Measurements from ENCODE around the gene AP4E1.
A peak's percentile ranks its signal among the peaks of the same experiment; 100 is the strongest.
"Not testable (repeated sequence)": the region's sequence is repeated elsewhere in the genome, so short reads cannot be mapped to it uniquely, and the experiment has no call there.

AP4E1 gene

DNA sequence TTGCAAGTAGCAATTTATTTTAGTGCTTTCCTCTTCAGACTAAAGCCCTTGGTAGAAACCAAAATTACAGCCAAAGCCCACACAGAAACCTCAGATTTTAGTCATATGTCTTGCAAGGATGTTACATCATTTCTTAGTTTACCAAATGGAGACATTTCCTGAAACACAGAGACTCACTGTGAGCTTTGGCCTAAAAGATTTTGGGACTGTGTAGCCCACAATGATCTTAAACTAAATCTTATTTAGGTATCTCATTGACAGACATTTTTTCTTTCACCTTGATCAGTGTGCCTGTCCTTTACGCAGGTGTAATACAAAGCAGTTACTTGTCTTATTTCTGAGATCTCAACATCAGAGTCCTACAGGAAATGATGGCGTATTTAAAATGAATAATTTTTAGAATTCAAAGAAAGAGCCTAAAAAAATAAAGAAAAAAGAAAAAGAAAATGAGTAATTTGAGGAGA lies 27.8 kb upstream of the AP4E1 start:
- H3K9me3 Mint-ChIP-seq, result no peaks in the 10 kb centered on the region
- H3K36me3 Mint-ChIP-seq (ENCODE audit: low read depth), result no peaks in the 10 kb centered on the region
- H3K27ac Mint-ChIP-seq, result peak overlapping the region; percentile 96
- peaks cover 72% of the 10 kb centered on the region for H3K4me1 Mint-ChIP-seq (ENCODE audit: low read depth)
- DNase-seq (ENCODE audit: low spot score), result peak; percentile 40
- peak overlapping the region; percentile 76 for H3K4me3 Mint-ChIP-seq
- no peaks in the 10 kb centered on the region for H3K27me3 Mint-ChIP-seq (ENCODE audit: low read depth)

DNA sequence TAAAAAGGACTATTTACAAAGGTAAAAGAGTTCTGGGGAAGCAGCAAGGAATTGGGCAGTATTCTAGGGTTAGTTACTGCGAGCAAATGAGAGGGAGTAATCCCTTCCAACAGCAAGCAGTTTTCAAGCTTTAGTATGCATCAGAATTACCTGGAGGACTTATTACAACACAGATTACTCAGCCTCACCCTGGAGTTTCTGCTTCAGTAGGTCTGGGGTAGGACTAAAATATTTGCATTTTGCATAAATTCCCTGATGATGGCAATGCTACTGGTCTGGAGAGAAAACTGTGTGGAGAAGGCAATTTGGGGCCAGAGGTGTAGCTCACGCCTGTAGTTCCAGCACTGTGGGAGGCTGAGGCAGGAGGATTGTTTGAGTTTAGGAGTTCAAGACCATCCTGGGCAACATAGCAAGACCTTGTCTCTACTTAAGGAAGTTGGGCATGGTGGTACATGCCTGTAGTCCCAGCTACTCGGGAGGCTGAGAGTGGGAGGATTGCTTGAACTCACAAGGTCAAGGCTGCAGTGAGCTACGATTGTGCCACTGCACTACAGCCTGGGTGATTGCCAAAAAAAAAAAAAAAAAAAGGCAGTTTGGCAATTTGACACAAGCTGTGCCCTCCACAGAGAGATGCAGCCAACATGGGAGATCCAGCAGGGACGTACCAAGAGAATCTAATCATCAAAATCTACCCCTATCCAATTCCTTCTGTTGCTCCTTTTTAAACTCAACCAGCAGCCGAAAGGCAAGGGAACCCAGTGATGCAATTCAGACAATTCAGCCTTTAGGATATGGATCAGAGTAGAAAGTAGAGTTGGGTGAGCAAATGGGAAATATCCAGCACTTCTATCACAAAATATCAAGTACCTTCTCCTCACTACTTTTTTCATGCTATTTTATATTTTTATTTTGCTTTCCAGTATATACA lies 27.1 kb upstream of the AP4E1 start:
- Mint-ChIP-seq H3K27ac (peak overlapping the region; percentile 96), H3K4me1 (ENCODE audit: low read depth) (peaks cover 78% of the 10 kb centered on the region), H3K4me3 (peak overlapping the region; percentile 76), H3K36me3 (ENCODE audit: low read depth) (no peaks in the 10 kb centered on the region), H3K27me3 (ENCODE audit: low read depth) (no peaks in the 10 kb centered on the region), H3K9me3 (no peaks in the 10 kb centered on the region)
- no peak for DNase-seq (ENCODE audit: low spot score)

DNA sequence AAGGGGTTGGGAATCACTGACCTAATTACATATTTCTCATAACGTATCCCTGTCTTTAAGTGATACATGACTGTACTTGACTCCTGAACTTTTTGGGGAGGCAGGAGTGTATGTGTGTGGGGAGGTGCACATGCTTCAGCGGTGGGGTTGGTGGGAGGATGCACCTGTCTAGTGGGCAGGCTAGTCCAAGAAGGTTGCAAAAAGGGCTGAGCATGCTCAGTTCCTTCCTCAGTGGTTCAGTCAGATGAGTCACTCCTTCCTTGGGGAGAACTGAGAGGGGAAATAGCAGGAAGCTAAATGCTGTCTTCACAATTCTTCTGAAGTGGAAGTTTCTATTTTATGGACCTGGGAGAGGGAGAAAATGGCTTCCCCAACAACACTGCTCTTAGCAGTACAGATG lies 24.6 kb upstream of the AP4E1 start:
- Mint-ChIP-seq H3K9me3 (no peaks in the 10 kb centered on the region), H3K4me3 (peak overlapping the region; percentile 28), H3K4me1 (ENCODE audit: low read depth) (peaks cover 61% of the 10 kb centered on the region), H3K27ac (peak overlapping the region; percentile 71), H3K27me3 (ENCODE audit: low read depth) (no peaks in the 10 kb centered on the region), H3K36me3 (ENCODE audit: low read depth) (no peaks in the 10 kb centered on the region)
- DNase-seq (ENCODE audit: low spot score), result peak; percentile 44

DNA sequence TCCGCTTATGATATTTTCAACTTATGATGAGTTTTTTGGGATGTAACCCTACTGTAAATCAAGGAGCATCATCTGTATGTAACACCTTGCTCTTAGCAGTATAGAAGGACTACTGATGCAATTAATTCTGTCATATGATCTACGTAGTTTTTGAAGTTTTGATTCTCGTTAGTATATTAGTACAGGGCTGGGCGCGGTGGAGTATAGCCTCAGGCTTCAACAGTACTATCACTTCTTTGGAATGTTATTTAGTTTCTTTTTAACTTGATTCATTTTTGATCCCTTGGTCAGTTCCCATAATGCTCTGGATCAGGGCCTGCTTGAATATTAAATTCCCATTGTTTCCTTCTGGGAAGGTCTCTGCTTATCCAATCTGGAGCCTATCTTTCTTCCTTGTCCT lies 23.9 kb upstream of the AP4E1 start:
- Mint-ChIP-seq H3K9me3 (no peaks in the 10 kb centered on the region), H3K4me3 (peak overlapping the region; percentile 64), H3K36me3 (ENCODE audit: low read depth) (peaks cover 2% of the 10 kb centered on the region), H3K27me3 (ENCODE audit: low read depth) (no peaks in the 10 kb centered on the region), H3K4me1 (ENCODE audit: low read depth) (peaks cover 55% of the 10 kb centered on the region), H3K27ac (no peak overlapping the region)
- no peak for DNase-seq (ENCODE audit: low spot score)

DNA sequence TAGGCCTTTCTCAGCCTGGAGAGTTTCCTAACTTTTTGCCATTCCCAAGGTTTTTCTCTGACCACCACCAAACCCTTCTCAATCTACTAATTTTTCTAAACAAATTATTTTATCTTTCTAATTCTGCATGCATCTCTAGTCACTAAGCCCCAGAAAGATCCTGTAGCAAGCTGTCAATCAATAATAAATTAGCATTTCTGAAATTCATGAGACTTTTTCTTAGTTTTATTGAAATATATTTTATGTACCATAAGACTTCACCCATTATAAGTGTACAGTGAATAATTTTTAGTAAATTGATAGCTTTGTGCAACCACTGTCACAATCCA lies 22.4 kb upstream of the AP4E1 start:
- H3K36me3 Mint-ChIP-seq (ENCODE audit: low read depth), result peaks cover 7% of the 10 kb centered on the region
- H3K9me3 Mint-ChIP-seq, result peaks cover 6% of the 10 kb centered on the region
- H3K4me3 Mint-ChIP-seq, result no peak overlapping the region
- no peaks in the 10 kb centered on the region for H3K27me3 Mint-ChIP-seq (ENCODE audit: low read depth)
- peak overlapping the region; percentile 90 for H3K27ac Mint-ChIP-seq
- H3K4me1 Mint-ChIP-seq (ENCODE audit: low read depth), result peaks cover 44% of the 10 kb centered on the region
- DNase-seq (ENCODE audit: low spot score), result no peak

DNA sequence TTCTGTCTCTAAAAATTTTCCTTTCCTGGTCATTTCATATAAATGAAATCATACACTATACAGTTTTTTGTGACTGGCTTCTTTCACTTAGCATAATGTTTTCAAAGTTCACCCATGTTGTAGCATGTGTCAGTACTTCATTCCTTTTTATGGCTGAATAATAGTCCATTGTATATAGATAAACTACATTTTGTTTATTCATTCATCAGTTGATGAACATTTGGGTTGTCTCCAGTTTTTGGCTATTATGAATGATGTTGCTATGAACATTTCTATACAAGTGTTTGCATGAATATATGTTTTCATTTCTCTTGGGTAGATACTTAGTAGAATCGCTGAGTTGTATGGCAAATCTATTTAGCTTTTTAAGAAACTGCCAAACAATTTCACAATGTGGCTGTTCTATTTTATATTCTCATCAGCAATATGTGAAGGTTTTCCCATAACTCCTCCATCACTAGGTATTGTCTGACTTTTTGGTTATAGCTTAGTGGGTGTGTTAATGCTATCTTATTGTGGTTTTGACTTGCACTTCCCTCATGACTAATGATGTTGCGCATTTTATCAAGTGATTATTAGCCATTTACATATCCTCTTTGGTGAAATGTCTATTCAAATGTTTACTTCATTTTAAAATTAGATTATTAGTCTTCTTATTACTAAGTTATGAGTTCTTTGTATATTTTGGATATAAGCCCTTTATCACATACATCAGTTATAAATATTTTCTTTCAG lies 21.7 kb upstream of the AP4E1 start:
- H3K36me3 Mint-ChIP-seq (ENCODE audit: low read depth), result peaks cover 7% of the 10 kb centered on the region
- peaks cover 39% of the 10 kb centered on the region for H3K4me1 Mint-ChIP-seq (ENCODE audit: low read depth)
- H3K27me3 Mint-ChIP-seq (ENCODE audit: low read depth), result no peaks in the 10 kb centered on the region
- no peak for DNase-seq (ENCODE audit: low spot score)
- H3K4me3 Mint-ChIP-seq, result no peak overlapping the region
- no peak overlapping the region for H3K27ac Mint-ChIP-seq
- H3K9me3 Mint-ChIP-seq, result peaks cover 8% of the 10 kb centered on the region

DNA sequence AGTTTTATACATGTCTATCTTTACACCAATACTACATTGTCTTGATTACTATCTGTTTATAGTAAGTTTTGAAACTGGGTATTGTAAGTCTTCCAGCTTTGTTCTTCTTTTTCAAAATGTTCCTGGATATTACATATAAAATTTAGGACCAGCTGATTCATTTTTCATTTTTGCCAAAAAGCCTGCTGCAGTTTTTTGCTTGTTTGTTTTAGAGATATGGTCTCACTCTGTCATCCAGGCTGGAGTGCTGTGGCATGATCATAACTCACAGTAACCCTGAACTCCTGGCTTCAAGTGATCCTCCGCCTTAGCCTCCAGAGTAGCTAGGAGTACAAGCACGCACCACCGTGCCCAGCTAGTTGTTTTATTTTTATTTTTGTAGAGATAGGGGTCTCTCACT lies 20.4 kb upstream of the AP4E1 start:
- Mint-ChIP-seq H3K27ac (no peak overlapping the region), H3K9me3 (peaks cover 12% of the 10 kb centered on the region), H3K27me3 (ENCODE audit: low read depth) (no peaks in the 10 kb centered on the region), H3K4me1 (ENCODE audit: low read depth) (peaks cover 32% of the 10 kb centered on the region), H3K36me3 (ENCODE audit: low read depth) (peaks cover 7% of the 10 kb centered on the region), H3K4me3 (no peak overlapping the region)
- no peak for DNase-seq (ENCODE audit: low spot score)

DNA sequence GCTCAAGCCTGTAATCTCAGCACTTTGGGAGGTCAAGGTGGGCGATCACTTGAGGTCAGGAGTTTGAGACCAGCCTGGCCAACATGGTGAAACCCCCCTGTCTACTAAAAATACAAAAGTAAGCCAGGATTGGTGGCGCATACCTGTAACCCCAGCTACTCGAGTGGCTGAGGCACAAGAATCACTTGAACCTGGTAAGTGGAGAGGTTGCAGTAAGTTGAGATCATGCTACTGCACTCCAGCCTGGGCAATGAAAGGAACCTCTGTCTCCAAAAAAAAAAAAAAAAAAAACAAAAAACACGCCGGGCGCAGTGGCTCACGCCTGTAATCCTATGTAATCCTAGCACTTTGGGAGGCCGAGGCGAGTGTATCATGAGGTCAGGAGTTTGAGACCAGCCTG lies 18.9 kb upstream of the AP4E1 start:
- peaks cover 15% of the 10 kb centered on the region for H3K36me3 Mint-ChIP-seq (ENCODE audit: low read depth)
- H3K4me3 Mint-ChIP-seq, result no peak overlapping the region
- no peaks in the 10 kb centered on the region for H3K27me3 Mint-ChIP-seq (ENCODE audit: low read depth)
- H3K27ac Mint-ChIP-seq, result no peak overlapping the region
- H3K9me3 Mint-ChIP-seq, result peaks cover 21% of the 10 kb centered on the region
- DNase-seq (ENCODE audit: low spot score), result no peak
- H3K4me1 Mint-ChIP-seq (ENCODE audit: low read depth), result peaks cover 20% of the 10 kb centered on the region

DNA sequence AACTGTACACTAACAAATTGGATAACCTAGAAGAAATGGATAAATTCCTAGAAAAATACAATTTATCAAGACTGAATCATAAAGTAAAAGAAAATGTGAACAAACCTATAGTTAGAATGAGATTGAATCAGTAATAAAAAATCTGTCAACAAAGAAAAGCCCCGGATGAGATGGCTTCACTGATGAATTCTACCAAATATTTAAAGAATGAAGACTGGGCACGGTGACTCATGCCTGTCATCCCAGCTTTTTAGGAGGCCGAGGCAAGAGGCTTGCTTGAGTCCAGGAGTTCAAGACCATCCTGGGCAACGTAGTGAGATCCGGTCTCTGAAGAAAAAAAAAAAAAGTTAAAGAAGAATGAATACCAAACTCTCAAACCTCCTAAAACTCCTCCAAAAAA lies 17.7 kb upstream of the AP4E1 start:
- Mint-ChIP-seq H3K36me3 (ENCODE audit: low read depth) (peaks cover 15% of the 10 kb centered on the region), H3K4me1 (ENCODE audit: low read depth) (peaks cover 9% of the 10 kb centered on the region), H3K27ac (no peak overlapping the region), H3K27me3 (ENCODE audit: low read depth) (no peaks in the 10 kb centered on the region), H3K9me3 (peaks cover 21% of the 10 kb centered on the region), H3K4me3 (no peak overlapping the region)
- DNase-seq (ENCODE audit: low spot score), result no peak

DNA sequence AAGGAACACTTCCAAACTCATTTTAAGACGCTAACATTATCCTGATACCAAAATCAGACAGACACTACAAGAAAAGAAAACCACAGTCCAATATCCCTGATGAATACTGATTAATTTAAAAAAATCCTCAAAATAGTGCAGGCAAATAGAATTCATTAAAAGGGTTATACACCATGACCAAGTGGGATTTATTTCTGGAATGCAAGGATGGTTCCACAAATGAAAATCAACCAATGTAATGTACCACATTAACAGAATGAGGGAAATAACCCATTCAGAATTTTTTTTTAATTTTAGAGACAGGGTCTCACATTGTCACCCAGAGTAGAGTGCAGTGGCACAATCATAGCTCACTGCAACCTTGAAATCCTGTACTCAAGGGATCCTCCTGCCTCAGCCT lies 17.3 kb upstream of the AP4E1 start:
- Mint-ChIP-seq H3K36me3 (ENCODE audit: low read depth) (peaks cover 15% of the 10 kb centered on the region), H3K27ac (no peak overlapping the region), H3K4me3 (no peak overlapping the region), H3K27me3 (ENCODE audit: low read depth) (no peaks in the 10 kb centered on the region), H3K4me1 (ENCODE audit: low read depth) (peaks cover 6% of the 10 kb centered on the region), H3K9me3 (peaks cover 21% of the 10 kb centered on the region)
- DNase-seq (ENCODE audit: low spot score), result no peak

DNA sequence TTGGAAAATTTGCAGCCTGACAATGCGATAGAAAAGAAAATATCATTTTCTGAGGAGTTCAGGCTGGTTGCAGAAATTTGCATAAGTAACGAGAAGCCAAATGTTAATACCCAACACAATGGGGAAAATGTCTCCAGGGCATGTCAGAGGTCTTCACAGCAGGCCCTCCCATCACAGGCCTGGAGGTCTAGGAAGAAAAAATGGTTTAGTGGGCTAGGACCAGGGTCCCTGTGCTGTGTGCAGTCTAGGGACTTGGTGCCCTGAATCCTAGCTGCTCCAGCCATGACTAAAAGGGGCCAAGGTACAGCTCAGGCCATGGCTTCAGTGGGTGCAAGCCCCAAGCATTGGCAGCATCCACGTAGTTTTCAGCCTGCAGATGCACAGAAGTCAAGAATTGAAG lies 14.5 kb upstream of the AP4E1 start:
- no peak overlapping the region for H3K27ac Mint-ChIP-seq
- no peak for DNase-seq (ENCODE audit: low spot score)
- peaks cover 21% of the 10 kb centered on the region for H3K9me3 Mint-ChIP-seq
- H3K4me1 Mint-ChIP-seq (ENCODE audit: low read depth), result no peaks in the 10 kb centered on the region
- H3K4me3 Mint-ChIP-seq, result no peak overlapping the region
- no peaks in the 10 kb centered on the region for H3K27me3 Mint-ChIP-seq (ENCODE audit: low read depth)
- H3K36me3 Mint-ChIP-seq (ENCODE audit: low read depth), result peaks cover 15% of the 10 kb centered on the region

DNA sequence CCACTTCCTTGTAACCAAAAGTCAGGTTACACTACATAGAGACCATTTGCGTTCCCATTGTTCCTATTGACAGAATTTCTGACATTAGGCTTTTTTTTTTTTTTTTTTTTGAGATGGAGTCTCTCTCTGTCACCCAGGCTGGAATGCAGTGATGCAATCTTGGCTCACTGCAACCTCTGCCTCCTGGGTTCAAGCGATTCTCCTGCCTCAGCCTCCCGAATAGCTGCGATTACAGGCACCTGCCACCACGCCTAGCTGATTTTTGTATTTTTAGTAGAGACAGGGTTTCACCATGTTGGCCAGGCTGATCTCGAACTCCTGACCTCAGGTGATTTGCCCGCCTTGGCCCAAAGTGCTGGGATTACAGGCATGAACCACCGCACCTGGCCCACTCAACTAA lies 7.1 kb upstream of the AP4E1 start:
- not testable (repeated sequence) for H3K27ac Mint-ChIP-seq; H3K4me3 Mint-ChIP-seq; H3K36me3 Mint-ChIP-seq (ENCODE audit: low read depth); H3K9me3 Mint-ChIP-seq; H3K27me3 Mint-ChIP-seq (ENCODE audit: low read depth); DNase-seq (ENCODE audit: low spot score)
- H3K4me1 Mint-ChIP-seq (ENCODE audit: low read depth), result peaks cover 13% of the 10 kb centered on the region

DNA sequence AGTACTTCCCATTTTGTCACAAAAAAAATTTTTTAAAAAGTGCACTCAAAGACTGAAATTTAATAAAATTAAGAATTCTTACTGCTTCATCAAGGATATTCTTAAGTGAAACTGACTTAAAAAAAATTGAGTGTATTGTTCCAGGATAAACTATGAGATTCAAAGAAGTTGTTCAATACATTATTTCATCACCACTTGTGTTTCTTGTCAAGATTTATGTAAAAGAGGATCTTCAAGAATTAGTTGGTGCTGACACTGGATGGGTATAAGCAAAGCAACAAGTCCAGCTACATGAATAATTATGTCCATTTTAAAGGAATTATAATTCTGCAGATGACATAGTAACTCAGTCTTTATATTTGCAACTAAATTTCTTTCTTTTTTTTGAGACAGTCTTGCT lies 4.3 kb upstream of the AP4E1 start:
- Mint-ChIP-seq H3K27ac (no peak overlapping the region), H3K4me3 (no peak overlapping the region), H3K27me3 (ENCODE audit: low read depth) (no peaks in the 10 kb centered on the region), H3K36me3 (ENCODE audit: low read depth) (peaks cover 8% of the 10 kb centered on the region), H3K9me3 (no peaks in the 10 kb centered on the region), H3K4me1 (ENCODE audit: low read depth) (peaks cover 22% of the 10 kb centered on the region)
- DNase-seq (ENCODE audit: low spot score), result no peak

DNA sequence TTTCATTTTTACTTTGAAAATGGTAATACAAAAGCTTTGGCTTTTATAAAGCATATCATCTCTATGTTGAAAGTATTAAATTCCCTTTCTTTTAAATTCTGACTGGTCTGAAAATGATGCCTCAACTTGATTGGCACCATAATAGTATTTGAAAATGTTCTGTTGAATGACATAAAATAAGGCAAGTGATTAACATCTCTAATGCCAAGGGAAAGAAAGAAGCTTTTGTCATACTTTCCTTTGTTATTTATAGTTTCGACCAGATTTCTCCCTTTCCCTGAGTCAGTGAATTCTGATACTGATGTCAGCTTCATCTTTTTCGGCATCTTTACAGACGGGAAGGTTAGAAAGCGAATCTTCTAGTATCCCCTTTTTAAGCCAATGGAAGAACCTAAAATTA lies 3.4 kb upstream of the AP4E1 start:
- Mint-ChIP-seq H3K4me3 (no peak overlapping the region), H3K4me1 (ENCODE audit: low read depth) (peaks cover 23% of the 10 kb centered on the region), H3K27me3 (ENCODE audit: low read depth) (no peaks in the 10 kb centered on the region), H3K36me3 (ENCODE audit: low read depth) (peaks cover 8% of the 10 kb centered on the region), H3K27ac (no peak overlapping the region), H3K9me3 (no peaks in the 10 kb centered on the region)
- no peak for DNase-seq (ENCODE audit: low spot score)

Data from T-helper 2 cell treated with Interferon-gamma antibody and Interleukin-4, amounts not matched to agents 5 μg/mL and 100 μg/mL, for 36 hours (primary cell).